ENCODE results near the gene MAPKBP1.
"Not testable (repeated sequence)": the region's sequence is repeated elsewhere in the genome, so short reads cannot be mapped to it uniquely, and the experiment has no call there.

MAPKBP1 gene, protein sequence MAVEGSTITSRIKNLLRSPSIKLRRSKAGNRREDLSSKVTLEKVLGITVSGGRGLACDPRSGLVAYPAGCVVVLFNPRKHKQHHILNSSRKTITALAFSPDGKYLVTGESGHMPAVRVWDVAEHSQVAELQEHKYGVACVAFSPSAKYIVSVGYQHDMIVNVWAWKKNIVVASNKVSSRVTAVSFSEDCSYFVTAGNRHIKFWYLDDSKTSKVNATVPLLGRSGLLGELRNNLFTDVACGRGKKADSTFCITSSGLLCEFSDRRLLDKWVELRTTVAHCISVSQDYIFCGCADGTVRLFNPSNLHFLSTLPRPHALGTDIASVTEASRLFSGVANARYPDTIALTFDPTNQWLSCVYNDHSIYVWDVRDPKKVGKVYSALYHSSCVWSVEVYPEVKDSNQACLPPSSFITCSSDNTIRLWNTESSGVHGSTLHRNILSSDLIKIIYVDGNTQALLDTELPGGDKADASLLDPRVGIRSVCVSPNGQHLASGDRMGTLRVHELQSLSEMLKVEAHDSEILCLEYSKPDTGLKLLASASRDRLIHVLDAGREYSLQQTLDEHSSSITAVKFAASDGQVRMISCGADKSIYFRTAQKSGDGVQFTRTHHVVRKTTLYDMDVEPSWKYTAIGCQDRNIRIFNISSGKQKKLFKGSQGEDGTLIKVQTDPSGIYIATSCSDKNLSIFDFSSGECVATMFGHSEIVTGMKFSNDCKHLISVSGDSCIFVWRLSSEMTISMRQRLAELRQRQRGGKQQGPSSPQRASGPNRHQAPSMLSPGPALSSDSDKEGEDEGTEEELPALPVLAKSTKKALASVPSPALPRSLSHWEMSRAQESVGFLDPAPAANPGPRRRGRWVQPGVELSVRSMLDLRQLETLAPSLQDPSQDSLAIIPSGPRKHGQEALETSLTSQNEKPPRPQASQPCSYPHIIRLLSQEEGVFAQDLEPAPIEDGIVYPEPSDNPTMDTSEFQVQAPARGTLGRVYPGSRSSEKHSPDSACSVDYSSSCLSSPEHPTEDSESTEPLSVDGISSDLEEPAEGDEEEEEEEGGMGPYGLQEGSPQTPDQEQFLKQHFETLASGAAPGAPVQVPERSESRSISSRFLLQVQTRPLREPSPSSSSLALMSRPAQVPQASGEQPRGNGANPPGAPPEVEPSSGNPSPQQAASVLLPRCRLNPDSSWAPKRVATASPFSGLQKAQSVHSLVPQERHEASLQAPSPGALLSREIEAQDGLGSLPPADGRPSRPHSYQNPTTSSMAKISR (N-terminal part only)

DNA sequence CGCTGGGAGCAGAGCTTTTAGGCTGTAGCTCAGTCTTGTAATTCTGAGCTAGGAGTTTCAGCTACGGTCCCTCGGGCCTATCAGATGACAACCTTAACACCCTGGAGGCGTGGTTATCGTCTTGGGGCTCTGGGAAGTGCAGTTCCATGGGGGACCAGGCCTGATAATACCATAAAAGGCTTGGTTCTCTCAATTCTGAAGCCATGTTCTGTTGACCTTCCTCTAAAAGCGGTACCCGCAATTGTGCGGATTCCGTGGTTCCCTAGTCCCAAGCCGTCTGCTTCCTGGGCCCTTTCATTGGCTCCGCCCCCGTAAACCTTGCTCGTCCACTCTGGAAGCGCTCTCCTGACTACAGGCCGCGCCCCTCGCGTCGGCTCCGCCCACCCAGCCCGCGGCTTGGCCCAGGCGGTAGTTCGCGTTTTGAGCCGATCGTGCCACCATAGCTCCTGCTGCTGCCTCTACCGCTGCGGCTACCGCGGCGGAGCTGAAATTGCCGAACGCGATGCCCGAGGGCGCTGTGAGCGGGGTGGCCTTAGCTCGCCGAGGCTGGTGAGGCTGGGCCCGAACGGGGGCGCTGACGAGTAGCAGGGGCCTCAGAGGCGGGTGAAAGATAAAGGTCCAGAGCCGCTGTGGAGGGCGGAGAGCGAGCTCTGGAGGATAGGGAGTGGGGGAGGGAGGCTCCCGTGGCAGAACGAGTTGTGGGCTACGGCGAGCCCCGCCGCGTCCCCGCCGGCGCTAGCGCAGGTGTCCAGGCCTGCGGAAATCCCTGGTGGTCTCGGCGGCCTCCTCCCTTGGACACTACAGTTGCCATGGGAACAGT is at the start of gene MAPKBP1:
Gene MAPKBP1, plus strand, starts transcription at position 423 of the 820 bp plus-strand sequence. CDS start 792 bp downstream, outside the sequence.
- peak; percentile 99 for DNase-seq

DNA sequence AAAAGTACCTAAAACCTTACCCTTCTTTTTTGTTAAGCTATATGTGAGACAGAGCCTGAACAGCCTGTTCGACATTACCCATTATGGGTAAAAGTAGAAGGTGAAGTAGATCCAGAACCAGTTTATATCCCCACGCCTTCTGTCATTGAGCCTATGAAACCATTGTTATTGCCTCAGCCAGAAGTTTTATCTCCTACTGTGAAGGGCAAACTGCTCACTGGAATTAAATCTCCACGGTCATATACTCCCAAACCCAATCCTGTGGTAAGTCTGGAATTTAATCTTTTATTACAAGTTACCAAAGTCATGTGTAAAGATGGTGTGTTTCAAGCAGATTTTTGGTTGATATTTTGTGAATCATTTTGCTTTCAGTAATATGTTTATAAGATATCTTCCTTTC is 47.1 kb upstream of the MAPKBP1 start:
- DNase-seq, result peak; percentile 3

DNA sequence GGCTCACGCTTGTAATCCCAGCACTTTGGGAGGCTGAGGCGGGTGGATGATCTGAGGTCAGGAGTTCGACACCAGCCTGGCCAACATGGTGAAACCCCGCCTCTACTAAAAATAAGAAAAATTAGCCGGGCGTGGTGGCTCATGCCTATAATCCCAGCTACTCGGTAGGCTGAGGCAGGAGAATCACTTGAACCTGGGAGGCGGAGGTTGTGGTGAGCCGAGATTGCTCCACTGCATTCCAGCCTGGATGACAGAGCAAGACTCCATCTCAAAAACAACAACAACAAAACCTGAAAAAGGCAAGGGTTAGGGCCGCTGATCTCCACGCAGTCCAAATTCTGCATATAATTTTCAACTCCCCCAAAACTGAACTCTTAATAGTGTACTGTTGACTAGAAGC is 46.2 kb upstream of the MAPKBP1 start:
- not testable (repeated sequence) for DNase-seq

DNA sequence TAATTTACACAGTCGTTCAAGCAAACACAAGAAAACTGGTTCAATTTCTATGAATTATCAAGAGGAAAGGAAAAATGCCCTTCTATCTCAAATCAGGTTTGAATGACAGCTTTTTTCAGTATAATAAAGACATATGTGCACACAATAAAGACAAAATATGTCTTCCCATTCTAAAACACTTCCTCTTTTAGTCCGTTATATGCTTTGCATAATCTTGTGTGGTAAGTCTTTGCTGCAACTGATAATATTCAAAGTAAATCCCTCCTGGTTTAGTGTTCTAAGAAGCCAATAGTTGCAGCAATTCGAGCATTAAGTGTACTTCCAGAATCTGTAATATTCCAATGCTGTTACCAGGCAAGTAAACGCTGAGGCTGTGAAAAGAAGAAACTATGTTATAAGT is 43.7 kb upstream of the MAPKBP1 start:
- no peak for DNase-seq

DNA sequence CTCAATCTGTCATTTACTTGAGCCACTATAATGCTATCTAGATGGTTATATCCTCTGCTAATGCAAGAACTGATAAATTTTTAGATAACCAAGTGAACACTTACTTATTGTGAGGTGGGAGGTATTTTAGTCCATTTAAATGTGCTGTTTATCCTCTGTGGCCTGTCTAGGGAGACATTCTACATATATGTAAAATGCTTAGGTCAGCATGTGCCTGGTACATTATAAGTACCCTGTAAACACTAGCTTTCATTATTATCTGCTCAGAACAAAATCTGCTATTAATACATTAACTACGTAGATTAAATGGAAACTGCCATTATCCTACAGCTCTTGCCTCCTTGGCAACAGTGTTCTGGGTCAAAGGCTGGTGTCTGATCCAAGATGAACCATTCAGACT is 41.8 kb upstream of the MAPKBP1 start:
- DNase-seq, result no peak

DNA sequence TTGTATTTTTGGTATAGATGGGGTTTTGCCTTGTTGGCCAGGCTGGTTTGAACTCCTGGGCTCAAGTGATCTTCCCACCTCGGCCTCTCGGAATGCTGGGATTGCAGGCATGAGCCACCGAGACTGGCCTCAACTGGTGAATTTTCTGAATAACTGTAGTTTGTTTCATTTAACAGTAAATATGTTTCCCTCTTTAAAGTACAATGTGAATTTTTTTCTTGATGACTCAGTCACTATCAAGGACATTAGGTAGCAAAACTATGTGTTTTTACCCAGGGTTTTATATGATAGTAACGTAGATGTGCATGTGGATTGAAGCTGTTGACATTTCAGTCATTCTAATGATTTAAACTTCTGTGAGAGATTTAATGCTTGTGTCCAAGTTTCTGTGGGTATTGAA is 40.2 kb upstream of the MAPKBP1 start:
- DNase-seq, result peak; percentile 22

DNA sequence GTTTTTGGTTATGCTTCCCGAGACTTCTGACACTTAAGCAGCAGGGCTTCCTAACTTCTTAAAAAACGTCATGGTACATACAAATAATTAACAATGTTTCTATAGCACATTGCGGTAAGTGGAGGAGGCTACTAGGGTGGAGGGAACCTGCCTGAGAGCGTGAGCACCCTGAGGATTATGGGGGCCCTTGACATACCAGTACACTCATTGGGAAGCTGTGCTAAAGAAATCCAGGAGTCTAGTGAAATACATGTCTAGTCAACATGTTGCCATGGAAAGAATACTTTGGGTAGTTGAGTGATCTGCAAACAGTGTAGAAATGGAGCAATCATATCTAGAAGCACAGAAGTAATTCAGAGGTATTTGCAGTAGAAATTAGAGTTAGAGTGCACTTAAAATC is 39.2 kb upstream of the MAPKBP1 start:
- no peak for DNase-seq

DNA sequence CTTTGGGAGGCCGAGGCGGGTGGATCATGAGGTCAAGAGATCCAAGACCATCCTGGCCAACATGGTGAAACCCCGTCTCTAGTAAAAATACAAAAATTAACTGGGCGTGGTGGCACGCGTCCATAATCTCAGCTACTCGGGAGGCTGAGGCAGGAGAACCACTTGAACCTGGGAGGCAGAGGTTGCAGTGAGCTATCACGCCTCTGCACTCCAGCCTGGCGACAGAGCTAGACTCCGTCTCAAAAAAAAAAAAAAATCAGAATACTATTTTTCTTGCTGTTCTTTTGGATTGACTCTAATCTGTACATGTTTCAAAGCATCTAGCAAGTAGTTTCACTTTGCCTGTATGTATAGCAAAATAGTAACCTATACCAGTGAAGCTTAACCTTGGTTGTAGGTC is 38.8 kb upstream of the MAPKBP1 start:
- not testable (repeated sequence) for DNase-seq

DNA sequence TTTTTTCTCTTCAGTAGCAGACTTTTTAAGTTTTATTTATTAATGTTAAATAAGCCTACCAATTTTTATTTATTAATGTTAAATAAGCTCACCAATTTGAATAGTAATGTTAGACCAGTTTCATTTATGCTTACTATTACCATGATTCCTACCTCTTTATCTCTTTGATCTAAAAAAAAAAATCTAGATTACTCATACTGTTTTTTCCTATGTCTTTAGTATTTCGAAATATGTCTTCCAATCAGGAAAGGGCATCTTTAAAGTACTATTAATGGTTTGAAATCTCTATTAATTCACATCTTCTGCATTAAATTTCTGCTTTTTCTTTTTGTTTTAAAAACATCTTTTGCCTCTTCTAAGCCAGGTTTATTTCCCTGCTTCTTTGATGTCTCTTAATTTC is 27.5 kb upstream of the MAPKBP1 start:
- peak; percentile 15 for DNase-seq

DNA sequence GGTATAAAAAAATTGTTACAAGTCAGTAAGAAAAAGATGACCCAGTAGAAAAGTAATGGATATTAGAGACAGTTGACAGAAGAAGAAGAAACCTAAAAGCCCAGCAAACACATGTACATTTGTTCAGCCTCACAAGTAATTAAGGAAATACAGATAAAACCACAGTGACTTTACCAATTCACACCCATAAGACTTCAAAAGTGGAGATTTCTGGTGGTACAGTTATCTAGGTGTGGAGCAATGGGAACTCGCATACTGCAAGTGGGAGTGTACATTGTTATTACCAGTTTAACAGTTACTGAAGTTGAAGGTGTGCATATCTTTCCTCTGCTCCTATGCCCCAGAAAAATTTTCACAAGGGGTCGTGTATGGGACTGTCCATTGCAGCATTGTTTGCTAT is 18.1 kb upstream of the MAPKBP1 start:
- DNase-seq, result no peak

DNA sequence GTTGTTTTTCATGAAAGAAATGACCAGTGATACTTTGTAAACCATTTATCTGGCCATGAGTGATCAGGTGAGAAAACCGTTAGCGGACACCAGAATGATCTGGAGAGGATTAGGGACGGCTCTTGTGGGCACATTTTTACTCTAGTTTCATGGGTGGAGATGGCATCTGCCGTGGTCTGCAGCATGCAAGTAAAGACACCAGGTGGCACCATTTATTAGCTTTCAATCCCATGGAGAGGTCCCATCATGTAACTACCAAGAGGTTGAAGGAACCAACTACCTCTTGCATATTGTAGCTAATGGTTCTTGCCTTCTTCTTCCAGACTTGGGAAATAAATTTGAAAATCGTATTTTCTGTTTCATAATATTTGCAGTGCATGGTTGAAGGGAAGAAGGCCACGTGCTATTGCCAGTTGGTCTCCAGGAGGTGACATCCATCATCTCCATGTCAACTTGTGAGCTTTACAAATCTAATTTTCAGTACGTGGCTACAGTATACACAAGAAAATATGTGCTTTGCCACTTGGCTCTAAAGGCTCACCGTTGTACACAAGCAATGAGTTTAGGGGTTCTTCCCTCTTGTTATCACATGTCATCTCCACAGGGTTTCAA is 1.5 kb upstream of the MAPKBP1 start:
- peak; percentile 76 for DNase-seq

DNA sequence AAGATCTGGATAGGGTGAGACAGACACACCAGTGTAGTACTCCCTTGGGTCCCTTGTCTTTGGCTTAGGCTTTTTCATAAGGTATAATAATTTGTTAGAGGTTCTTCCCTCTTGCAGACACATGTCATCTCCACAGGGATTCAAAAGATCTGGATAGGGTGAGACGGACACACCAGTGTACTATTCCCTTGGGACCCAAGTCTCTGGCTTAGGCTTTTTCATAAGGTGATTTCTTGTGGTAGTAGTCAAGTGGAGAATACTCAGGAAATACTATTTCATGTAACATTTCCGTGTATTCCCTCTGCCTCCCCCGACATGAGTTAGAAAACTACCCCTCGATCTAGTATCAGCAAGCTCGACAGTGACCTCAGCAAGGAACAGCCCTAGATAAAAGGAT is 954 bp upstream of the MAPKBP1 start:
- no peak for DNase-seq

DNA sequence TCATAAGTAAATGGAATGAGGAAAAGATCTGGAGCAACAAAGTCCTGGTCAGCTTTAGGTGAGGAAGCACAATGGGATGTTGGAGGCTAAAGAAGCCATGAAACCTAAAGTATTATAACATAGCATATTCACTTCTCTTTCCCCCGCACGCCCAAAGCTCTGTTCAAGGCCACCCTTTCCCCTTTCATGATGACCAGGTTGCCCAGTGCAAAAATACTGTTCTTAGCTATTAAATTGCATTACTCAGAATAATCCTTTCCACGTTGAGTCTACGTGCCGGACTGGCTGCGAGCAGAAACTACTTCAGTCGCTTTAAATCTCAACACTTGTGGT is 589 bp upstream of the MAPKBP1 start:
- no peak for DNase-seq

DNA sequence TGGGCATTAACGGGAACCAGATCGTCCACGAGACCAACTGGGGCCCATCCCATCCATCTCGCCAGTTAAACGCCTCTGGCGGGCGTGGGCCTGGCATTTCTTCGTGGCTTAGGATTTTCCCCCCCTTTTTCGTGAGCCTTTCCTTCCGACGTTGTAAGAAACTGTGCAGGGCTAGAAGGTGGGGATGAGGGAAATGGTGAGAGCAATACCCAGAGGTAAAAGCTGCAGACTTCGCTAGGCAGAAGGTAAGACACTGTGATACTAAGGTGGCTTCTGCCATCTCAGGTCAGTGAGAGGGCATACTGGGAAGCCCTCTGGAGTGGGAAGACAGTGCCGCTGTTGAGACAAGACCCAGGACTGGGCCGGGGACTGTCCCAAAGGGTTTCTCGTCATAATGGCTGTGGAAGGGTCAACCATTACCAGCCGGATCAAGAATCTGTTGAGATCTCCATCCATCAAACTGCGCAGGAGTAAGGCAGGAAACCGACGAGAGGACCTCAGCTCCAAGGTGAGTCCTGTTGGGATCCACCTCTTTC is 666 bp downstream of the MAPKBP1 start:
- DNase-seq, result no peak

DNA sequence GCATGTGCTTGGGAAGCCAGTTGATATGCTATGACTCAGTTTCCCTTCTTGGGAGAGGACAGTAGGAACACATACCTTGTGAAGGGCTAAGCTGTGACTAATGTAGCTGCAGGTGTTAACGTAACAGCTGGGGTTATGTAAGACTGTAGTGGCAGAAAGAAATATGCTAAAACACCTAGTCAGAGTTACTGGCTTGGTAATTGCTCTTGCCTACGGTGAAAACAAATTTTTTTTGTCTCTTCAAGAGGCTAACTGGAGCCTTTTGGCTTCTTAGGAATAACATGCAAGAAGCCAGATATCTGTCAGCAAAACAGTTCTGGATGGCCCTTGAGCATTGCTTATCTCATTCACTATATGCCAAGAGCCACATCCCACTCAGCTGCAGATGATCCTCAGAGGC is 1.4 kb downstream of the MAPKBP1 start:
- DNase-seq, result no peak

DNA sequence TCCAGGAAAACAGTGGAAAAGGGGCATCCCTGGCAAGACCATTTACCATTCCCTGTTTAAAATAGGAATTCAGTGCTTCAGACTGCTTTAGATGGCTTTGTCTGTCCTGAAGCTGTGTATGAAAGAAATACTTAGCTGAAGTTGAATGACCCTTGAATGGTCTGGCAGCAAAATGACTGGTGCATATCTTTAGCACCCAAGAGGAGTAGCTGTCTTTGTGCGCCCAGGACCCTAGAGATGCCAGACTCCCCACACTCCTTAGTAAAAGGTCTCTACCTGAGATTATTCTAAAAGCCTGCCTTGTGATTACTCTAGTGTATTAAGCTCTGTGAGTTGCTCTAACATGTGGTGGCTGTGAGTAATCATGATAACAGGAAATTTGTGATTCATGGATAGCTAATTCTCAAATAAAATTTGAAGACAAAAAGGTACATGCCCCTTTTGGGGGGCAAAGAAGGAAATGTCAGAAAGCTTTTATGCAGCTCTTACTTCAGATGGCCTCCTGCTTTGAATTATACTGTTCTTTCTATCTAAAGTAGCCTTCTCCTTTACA is 3.2 kb downstream of the MAPKBP1 start:
- peak; percentile 53 for DNase-seq

DNA sequence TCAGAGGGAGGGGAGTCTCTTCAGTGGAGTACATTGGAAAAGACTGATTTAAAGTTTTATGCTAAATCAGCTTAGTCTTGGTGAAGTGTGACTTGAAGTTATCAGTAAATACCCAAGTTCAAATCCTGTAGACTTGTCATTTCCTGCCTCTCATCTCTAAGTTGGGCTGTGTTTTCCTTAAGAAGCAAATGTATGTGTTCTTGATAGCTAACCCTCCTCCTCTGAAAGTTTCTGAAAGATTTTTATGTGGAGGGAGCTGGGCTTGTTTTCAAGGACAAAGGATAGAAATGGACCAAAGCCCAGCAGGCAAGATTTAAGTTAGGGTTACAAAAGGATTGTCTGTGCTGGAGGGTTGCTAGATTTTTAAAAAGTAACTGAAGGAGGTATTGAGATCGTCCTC is 4.2 kb downstream of the MAPKBP1 start:
- no peak for DNase-seq

DNA sequence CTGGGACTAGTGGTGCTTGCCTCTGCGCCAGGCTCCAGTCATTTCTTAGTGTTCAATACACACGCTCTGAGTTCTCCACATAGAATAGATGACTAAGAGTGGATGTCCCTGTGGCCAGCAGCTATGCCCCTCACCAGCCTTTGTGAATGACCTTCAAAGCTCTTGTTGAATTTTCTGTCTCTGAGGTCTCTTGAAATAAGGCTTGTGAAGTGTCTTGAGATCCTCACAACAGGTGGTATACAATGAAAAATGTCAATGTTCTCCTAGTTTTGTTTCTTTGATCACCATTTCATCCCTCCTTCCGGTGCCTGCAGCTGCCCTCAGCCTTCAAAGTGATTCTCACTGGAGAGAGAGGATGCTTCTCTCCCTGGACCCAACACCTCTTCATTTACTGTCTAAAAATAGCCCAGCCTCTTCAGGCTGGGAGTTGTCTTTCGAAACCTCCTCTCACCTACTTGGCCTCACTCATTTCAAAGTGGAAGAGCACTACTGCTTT is 5.4 kb downstream of the MAPKBP1 start:
- no peak for DNase-seq

DNA sequence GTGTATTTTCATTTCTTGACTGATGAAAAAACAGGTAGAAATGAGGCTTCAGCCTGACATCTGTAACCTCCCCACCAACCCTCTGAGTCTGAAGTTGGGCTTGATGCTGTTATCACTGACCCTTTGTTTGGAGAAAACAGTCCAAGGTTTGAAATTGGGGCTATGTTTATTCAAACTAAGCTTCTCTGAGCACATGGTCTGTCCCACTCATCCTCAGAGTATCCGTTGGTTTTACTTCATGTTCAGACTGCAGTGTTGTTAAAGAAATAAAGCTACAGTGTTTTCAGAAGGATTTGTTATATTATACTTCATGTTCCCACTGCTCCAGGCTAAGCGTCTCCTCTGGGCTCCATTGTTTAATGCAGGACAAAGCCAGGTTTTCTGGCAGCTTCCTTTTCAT is 6.0 kb downstream of the MAPKBP1 start:
- DNase-seq, result no peak

DNA sequence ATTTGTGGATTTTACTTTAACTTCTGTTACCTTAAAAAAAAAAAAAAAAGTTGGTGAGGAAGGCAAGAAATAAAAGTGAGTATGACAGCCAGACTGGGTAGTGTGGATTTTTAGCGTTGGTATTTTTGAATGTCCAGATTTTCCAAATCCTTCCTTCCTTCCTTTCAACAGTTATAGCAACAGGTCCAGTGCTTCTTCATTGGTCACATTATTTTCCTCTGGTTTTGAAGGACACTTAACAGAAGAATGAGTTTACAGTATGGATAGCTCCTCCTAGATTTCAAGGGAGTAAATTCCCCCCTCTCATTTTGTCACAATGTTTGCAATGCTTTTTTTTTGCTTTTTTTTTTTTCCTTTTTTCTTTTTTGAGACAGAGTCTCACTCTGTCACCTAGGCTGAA is 6.4 kb downstream of the MAPKBP1 start:
- no peak for DNase-seq
